HG02870 (cell line): Measurements from ENCODE around the gene MAST3.
A peak's percentile ranks its signal among the peaks of the same experiment; 100 is the strongest.

Experiments used
- ATAC-seq: cut with Tn5 transposase; IDR thresholded peaks from one replicate; pipeline ENCODE4 v1.9.1; 2021; ENCODE audit warnings: mild to moderate bottlenecking, moderate library complexity; ENCODE audit not compliant: unreplicated experiment

Gene MAST3

DNA sequence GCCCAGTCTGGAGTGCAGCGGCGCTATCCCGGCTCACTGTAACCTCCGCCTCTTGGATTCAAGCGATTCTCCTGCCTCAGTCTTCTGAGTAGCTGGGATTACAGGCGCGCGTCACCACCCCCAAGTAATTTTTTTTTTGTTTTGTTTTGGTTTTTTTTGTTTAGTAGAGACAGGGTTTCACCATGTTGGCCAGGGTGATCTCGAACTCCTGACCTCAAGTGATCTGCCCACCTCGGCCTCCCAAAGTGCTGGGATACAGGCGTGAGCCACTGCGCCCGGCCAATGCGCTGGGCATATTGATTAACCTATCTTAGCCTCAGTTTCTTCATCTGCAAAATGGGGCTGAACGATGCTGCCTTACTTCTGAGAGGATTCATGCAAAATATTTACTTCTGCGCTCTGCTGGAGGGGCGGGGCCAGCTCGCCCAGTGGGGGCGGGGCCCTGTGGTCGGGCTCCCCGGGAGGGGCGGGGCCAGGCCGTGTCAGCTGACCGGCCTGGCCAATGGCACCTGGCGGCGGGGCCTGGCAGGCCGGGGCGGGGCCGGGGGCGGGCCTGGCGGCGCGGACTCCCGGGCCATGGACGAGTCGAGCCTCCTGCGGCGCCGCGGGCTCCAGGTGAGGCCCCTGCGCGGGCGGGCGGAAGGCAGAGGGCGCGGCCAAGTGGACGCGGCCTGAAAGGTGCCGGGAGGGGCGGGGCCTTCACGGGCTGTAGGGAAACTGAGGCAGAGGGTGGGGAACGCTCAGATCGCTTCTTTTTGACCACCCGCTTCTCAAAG lies at the start of gene MAST3:
Gene MAST3 (plus strand): TSS at position 562 of the 776 bp plus-strand sequence. CDS start 15 bp downstream, at position 577.
- peak; percentile 44 for ATAC-seq

DNA sequence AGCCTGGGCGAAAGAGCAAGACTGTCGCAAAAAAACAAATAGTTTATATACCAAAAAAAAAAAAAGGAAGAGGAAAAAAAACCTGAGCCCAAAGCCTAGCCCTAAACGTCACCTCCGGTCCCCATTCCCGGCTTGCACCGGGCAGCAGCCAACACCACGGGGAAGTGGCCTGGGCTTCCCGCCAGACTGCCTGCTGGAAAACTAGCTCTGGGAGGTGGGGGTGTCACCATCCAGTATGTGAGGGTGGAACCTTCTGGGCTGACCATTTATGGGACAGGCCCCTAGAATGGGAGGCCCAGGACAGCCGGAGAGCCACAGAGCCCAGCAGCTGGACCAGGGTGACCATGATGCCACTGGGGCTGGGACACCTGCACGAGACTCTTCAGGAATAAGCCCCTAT lies 48.2 kb upstream of the MAST3 start:
- ATAC-seq, result no peak

GRCh38 chr19:18051887-18052286 lies 45.7 kb upstream of the MAST3 start:
- no peak for ATAC-seq

GRCh38 chr19:18053576-18054219 lies 43.9 kb upstream of the MAST3 start:
- ATAC-seq, result no peak

GRCh38 chr19:18055967-18056366 lies 41.6 kb upstream of the MAST3 start:
- no peak for ATAC-seq

GRCh38 chr19:18057557-18057956 lies 40.0 kb upstream of the MAST3 start:
- no peak for ATAC-seq

DNA sequence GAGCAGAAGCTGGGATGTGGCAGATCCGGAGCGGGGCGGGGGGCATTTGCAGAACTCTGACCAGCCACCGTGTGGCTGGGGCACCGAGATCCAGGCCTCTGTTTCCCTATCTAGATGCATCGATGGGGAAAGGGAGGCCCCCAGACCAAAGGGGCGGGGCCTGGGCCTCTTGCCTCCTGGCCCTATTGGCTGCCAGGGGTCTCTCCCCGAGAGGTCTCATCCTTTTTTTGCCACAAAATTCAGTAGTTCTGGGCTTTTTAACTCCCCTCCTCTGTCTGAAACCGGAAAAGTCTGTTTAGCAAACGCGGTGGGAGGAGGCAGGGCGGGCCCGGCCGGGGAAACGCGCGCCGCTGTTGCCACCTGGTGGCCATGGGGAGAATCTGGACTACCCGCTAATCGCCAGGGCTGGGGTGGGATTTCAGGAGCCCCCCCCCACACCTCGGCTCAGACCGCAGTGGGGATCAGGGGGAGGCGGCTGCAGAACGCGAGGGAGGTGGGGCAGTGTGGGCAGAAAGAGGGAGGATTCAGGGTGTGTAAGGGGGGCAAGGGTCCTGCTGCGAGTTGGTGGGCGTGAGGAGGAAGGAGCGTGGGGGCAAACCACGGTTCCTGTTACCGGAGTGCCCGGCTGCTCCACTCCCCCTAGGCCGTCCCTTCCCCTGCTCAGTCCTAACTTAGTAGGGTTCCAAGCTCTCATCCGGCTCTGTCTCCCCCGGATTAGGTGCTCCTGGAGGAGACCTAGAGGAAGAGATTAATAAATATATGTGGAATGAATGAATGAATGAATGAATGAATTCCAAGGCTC lies 39.2 kb upstream of the MAST3 start:
- no peak for ATAC-seq

GRCh38 chr19:18059297-18059696 lies 38.3 kb upstream of the MAST3 start:
- ATAC-seq, result no peak

DNA sequence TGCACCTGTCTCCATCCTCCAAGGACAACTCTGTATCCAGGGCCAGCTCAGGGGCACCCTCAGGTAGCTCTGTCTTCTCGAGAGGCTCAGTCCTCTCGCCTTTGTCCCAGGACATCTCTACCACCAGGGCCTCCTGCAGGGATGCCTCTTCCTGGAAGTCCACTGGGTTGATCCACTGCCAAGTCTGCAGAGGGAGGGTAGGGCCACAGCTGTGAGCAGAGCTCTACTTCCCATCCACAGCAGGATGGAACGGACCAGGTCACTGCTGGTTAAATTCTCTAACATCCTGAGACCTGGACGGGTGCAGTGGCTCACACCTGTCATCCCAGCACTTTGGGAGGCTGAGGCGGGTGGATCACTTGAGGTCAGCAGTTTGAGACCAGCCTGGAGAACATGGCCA lies 37.7 kb upstream of the MAST3 start:
- no peak for ATAC-seq

- ATAC-seq, result no peak
Observed at GRCh38 chr19:18060472-18060871, 37.1 kb upstream of the MAST3 start.

DNA sequence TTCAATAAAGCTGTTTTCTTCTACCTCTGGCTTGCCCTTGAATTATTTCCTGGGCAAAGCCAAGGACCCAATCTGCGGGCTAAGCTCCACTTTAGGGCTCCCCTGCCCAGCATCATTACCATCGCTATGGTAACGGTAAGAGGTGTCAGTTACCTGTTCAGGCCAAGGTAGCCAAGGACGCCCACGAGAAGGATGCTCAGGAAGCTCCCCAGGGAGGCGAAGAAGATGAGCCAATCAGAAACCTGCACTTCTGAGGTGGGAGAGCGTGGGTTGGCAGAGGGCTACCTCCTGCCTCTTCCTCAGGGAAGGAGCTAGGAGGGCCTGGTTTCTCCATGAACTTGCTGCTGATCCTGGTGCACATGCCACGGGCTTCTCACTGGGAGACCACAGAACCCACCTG lies 35.5 kb upstream of the MAST3 start:
- ATAC-seq, result no peak

GRCh38 chr19:18063463-18063862 lies 34.1 kb upstream of the MAST3 start:
- ATAC-seq, result no peak

GRCh38 chr19:18065173-18065495 lies 32.4 kb upstream of the MAST3 start:
- no peak for ATAC-seq

GRCh38 chr19:18068395-18068794 lies 29.2 kb upstream of the MAST3 start:
- ATAC-seq, result no peak

DNA sequence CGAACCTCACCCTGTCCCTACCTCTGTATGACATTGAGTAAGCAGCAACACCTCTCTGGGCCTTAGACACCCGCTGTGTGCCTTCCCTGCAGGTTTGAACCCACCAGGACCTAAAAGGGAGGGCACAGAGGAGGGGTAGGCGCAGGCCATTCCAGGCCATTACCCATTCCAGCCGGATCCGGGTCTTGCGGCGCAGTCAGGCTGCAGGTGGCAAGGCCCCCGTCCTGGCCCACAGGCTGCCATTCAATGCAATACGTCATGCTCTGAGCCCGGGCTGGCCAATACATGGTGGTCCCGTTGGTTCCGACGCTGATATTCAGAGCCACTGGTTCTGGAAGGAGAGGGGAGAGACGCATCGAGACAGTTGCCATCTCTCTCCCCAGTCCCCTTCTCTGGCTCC lies 28.2 kb upstream of the MAST3 start:
- ATAC-seq, result no peak

DNA sequence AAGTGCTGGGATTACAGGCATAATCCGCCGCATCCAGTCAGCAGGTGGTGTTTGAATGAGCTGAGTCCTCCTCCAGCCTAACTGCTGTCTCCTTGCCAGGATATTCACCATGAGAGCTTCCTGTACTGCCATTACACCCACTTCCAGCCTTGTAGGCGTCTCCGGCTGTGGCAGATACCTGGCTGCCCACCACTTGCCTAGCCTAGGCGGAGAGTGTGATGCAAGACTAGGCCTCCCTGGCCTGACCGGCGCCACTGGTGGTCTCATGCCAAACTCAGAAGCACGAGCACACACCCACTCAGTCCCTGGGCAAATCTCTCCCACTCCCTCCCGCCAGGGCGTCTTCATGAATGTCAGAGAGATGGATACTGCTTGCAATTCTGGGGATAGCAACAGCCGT lies 27.4 kb upstream of the MAST3 start:
- ATAC-seq, result no peak

DNA sequence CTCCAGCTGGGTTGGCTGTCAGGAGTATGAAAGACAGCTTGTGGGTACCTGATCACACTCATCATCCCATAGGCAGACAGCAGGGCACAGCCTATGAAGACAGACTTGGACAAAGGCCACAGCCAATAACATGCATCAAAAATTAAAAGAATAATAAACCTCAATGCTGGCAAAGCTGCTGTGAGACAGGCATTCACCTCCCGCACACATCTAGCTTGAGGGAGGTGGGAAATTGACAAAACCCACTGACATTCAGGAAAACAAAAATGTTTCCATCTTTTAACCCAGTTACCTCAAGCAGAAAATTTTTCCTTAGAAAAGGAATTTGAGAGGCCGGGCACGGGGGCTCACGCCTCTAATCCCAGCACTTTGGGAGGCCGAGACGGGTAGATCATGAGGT lies 25.2 kb upstream of the MAST3 start:
- ATAC-seq, result no peak

DNA sequence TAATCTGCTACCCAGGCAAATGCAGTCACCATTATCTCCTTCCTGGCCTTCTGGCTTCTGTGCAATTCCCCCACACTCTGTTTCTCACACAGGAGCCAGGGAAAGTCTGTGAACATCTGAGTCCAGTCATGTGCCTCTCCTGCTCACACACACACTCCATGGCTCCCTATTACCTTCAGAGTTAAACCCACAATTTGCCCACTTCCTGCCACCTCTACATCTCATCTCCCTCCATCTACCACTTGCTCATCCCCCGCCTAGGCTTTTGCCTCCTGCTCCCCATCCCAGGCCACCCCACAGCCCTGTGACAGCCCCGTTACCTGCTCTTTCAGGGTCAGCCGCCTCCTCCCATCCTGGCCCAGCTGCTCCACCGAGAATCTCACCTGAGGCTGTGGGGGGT lies 24.4 kb upstream of the MAST3 start:
- no peak for ATAC-seq

DNA sequence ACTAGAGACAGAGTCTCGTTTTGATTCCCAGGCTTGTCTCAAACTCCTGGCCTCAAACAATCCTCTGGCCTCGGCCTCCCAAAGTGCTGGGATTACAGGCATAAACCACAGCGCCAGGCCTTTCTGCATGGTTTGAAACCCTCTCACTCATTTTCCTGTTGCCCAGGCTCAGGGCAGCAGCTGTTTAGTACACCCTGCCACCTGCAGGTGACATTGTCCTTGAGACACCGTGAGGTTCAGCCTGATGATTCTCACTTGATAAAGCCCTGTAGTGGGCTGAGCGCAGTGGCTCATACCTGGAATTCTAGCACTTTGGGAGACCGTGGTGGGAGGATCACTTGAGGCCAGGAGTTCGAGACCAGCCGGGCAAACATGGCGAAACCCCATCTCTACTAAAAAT lies 23.4 kb upstream of the MAST3 start:
- ATAC-seq, result no peak

DNA sequence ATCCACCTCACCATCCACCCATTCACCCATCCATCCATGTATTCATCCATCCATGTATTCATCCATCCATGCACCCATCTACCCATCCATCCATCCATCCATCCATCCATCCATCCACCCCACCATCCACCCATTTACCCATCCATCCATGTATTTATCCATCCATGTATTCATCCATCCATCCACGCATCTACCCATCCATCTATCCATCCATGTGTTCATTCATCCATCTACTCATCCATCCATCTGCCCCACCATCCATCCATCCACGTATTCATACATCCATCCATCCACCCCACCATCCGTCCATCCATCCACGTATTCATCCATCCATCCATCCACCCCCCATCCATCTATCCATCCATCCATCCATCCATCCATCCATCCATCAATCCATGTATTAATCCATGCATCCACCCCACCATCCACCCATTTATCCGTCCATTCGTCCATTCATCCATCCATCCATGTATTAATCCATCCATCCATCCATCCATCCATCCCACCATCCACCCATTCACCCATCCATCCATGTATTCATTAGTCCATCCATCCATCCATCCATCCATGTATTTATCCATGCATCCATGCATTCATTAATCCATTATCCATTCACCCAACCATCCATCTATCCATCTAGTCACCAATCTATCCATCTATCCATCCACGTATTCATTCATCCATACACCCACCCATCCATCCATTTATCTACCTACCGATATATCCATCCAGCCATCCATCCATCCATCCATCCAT lies 13.5 kb upstream of the MAST3 start:
- ATAC-seq, result no peak
